Diencephalon (tissue), 1 donor: ENCODE data around the gene IL25. TPM values are rescaled to one million over a fixed set of nuclear protein-coding genes. Genes with fewer than 3 reads are reported as not detected.

Source experiments
- small RNA-seq: library from RNA; depleted of rRNA; stranded (forward); fragments of <200 nt; gene quantifications from one replicate; pipeline ENCODE3, GENCODE V24; 2014
- total RNA-seq: library from RNA; depleted of rRNA; stranded (reverse); fragments of >200 nt; gene quantifications from one replicate; pipeline ENCODE4 v1.2.3, GENCODE V29; 2014

The IL25 gene
- total RNA-seq = not detected

DNA sequence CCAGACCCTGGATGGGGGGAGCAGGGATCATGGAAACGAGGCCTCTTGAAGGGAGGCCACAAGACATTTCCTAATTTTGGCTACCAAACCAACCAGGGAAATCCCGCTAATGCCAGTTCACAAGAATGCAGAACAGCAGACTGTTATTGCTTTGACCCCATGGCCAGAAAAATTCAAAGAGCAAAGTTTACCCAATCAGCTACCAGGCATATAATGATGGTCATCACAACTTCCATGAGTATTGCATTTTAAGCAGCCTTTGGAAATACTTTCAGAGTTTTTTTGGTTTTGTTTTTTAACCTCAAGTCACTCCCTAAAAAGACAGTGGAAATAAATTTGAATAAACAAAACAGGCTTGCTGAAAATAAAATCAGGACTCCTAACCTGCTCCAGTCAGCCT, at the start of gene IL25:
IL25 (plus strand) TSS at position 301 of the 400 bp plus-strand sequence.

GRCh38 chr14:23352506-23353432, 19.8 kb upstream of the IL25 start, which contains the start of gene SLC22A17:
SLC22A17 (minus strand) TSS chr14:23352887.

GRCh38 chr14:23365036-23365731, 7.4 kb upstream of the IL25 start, which contains the start of gene EFS:
EFS (minus strand) TSS chr14:23365172; CDS start chr14:23365025, 147 bp downstream.

GRCh38 chr14:23376482-23377197, 4.0 kb downstream of the IL25 start, which contains the start of gene CMTM5:
CMTM5 (plus strand) TSS chr14:23377046; CDS start chr14:23377252, 206 bp downstream.

GRCh38 chr14:23407516-23408306, 35.1 kb downstream of the IL25 start, which contains the start of gene MYH6:
MYH6 (minus strand) TSS chr14:23408273; CDS start chr14:23407223, 1,050 bp downstream.

Small RNA genes within 50 kb of the gene (small RNA-seq; reads per million reads assigned to genes)
- gene MIR208A (not detected), gene MIR208B (1.6 reads per million, percentile 84 among the genes with 10 or more reads in this experiment)

Other genes starting within 250 kb of the IL25 start
- gene SLC7A8, start 189.1 kb upstream of the IL25 start, total RNA-seq = 14.8 TPM
- gene RNF212B, start 134.9 kb upstream of the IL25 start, total RNA-seq = not detected
- gene HOMEZ, start 86.7 kb upstream of the IL25 start, total RNA-seq = 4.6 TPM
- 10.4 TPM for gene PPP1R3E, start 70.0 kb upstream of the IL25 start, total RNA-seq
- gene BCL2L2, start 66.0 kb upstream of the IL25 start, total RNA-seq = 21.9 TPM
- 92.3 TPM for gene PABPN1, start 51.4 kb upstream of the IL25 start, total RNA-seq
- 389 TPM for gene SLC22A17, start 19.9 kb upstream of the IL25 start, total RNA-seq
- 9.7 TPM for gene EFS, start 7.6 kb upstream of the IL25 start, total RNA-seq
- 9.2 TPM for gene CMTM5, start 4.2 kb downstream of the IL25 start, total RNA-seq
- gene MYH6, start 35.5 kb downstream of the IL25 start, total RNA-seq = under 0.01 TPM
- gene MYH7, start 62.9 kb downstream of the IL25 start, total RNA-seq = 3.2 TPM
- 39.0 TPM for gene NGDN, start 96.9 kb downstream of the IL25 start, total RNA-seq
- gene ZFHX2, start 179.0 kb downstream of the IL25 start, total RNA-seq = 3.5 TPM
- 14.1 TPM for gene THTPA, start 183.5 kb downstream of the IL25 start, total RNA-seq
- 23.5 TPM for gene AP1G2, start 195.0 kb downstream of the IL25 start, total RNA-seq
- gene JPH4, start 206.0 kb downstream of the IL25 start, total RNA-seq = 50.3 TPM